Kidney capillary endothelial cell (primary cell): ENCODE measurements around the gene NOTCH3.
A peak's percentile ranks its signal among the peaks of the same experiment; 100 is the strongest.

Experiments used
- DNase-seq: peaks from one replicate; pipeline ENCODE4 v3.0.0-alpha.2; 2018; ENCODE audit warnings: low spot score

The NOTCH3 gene

DNA sequence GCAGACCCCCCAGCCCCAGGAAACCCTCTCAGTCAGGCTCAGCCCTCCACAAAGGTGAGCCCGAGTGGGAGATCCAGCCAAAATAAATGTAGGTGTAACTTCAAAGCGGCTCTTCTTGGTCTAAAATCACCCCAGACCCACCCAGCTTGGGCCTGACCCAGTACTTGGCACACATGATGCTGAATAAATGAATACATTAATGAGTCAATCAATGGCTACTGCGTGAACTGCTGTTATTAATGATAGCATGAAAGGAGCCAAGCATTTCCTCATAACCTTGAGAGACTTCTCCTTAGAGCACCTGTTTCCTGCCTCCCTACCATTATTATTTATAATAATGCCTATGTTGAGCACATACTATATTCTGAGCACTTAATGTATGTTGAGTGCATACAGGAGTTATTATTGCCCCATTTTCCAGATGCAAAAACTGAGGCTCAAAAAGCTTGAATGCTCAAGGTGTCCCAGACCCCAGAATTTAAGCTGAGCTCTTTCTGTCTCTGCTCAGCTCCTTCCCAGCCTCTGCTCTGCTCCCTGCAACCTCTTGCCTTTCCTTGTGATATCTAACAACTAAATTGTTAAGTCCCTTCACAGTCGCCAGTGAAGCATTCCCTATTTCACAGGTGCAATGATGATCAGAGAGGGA, 4.3 kb downstream of the NOTCH3 start:
- DNase-seq, result no peak

DNA sequence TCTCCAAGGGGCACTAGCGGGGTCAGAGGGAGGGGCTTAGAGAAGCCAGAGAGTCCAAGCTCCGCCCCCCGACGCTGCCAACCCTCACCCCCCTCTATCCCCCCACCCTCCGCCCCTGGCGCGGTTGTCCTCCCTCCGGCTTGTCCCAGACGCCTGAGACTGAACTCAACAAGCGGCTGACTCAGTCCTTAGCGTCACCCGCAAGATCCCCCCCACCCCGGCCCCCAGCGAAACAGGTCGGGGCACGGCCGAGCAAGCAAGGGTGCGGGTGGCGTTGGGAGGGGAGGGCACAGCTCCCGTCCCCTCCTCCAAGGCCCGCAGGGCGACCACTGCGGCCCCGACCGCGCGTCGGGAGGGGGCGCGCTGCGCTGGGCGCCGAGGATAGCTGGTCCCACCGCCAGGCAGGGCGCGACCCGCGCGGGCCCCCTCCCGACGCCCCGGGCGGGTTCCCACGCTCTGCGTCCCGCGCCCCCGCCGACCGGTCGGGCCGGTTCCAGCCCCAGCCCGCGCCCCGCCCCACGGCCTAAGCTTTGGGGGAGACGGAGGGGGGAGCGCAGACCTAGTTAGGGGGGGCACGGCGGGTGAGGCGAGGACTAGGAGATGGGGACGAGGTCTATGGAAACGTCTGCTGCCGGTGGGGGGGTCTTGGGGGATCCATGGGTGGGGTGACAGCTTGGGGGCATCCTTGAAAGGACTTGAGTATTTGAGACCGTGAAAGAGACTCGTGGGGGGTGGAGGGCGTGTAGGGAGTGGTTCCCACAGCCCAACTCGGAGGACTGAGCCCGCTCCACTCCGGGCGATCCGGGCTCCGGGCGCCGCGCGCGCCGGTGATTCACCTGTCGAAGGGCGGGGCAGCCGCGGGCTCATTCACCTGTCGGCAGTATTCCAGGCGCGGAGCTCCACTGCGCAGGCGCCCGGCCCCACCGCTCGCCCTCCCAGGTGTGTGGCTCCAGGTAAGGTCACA, 5.1 kb downstream of the NOTCH3 start:
- DNase-seq, result no peak

DNA sequence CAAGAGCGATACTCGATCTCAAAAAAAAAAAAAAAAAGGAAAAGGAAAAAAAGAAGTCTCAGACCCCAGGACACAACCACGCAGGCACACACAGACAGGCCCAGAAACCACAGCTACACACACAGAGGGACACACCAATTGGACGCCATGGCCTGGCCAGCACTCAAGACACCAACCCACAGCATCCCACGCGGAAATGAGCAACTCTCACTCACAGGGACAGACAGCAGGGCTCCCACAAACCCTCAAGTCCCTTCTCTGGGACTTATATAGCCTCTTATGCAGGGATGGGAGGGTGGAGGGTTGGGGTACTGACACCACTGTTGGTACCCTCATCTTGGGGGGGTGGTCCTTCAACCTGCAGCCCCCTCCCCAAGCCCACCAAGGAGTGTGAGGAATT, 5.9 kb downstream of the NOTCH3 start:
- DNase-seq, result no peak

DNA sequence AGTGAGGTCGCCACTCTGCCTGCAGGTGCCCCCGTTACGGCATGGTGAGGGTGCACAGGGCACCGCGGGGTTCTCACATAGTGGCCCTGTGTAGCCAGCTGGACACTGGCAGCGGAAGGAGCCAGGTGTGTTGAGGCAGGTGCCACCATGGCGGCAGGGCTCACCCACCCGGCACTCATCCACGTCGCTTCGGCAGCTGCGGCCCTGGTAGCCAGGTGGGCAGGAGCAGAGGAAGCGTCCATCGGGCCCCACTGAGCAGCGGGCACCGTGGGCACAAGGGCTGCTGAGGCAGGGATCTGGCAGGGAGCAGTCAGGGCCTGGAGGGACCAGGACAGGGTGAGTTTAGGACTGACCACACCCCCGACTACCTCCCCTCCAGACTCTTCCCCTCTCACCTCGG, 8.8 kb downstream of the NOTCH3 start:
- DNase-seq, result no peak

DNA sequence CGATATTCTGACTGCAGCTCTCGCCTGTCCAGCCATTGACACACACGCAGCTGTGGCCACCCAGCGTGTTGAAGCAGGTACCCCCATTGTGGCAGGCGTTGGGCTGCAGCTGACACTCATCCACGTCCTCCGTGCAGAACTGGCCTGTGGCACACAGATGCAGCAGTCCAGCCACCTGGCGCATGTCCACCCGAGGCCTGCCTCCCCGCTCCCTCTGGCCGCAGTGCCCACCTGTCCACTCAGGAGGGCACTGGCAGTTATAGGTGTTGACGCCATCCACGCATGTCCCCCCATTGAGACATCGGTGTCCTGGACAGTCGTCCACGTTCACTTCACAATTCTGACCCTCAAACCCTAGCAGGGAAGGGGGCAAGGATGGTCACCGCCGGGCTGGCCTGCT, 9.3 kb downstream of the NOTCH3 start:
- no peak for DNase-seq

DNA sequence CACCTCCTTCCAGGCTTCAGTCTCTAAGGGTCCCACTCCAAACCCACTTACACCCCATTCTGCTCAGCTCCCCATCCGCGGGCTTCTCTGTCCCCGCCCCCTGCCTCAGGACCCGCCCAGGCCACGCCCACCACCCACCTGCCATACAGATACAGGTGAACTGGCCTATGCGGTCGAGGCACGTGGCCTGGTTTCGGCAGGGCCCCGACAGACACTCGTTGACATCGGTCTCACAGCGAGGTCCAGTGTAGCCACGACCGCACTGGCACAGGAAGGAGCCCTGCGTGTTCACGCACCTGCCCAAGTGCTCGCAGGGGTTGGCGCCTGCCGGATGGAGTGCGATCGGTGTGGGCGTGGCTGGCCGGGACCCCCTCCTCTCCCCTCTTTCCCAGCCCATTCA, 11.9 kb downstream of the NOTCH3 start:
- DNase-seq, result no peak

DNA sequence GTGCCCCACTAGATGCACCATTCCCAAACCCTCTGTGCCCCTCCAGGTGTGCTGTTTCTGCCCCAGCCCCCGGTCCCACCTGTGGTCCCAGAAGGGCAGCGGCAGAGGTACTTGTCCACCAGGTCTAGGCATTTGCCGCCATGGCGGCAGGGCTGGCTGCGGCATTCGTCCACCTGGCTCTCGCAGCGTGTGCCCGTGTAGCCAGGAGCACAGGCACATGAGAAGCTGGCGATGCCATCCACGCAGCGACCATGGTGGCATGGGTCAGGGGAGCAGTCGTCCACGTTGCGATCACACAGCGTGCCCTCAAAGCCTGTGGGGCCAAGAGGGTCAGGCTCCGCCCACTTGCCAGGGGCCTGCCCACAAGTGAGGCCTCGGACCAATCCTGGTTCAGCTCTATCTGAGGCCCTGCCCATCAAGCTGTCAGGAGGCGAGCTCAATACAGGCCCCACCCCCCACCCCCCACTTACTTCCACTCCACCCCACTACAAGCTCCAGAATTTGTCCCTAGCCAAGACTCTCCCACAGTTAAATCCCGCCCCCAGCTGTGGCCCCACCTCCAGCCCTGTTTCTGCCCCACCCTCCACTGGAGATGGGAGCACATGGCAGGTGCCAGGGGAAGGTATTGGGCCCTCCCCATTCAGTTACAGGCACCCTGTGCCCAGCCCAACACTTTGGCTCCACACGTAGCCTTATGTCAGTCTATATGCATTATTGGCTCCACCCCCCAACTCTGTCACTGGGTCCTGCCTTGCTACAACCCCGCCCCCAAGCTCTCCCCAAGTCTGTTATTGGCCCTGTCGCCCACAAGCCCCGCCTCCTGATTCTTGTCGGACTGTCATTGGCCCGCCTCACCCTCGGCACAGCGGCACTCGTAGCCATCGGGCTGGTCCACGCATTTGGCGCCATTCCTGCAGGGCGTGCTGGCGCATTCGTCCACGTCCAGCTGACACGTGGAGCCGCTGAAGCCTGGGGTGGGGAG, 13.5 kb downstream of the NOTCH3 start:
- no peak for DNase-seq

DNA sequence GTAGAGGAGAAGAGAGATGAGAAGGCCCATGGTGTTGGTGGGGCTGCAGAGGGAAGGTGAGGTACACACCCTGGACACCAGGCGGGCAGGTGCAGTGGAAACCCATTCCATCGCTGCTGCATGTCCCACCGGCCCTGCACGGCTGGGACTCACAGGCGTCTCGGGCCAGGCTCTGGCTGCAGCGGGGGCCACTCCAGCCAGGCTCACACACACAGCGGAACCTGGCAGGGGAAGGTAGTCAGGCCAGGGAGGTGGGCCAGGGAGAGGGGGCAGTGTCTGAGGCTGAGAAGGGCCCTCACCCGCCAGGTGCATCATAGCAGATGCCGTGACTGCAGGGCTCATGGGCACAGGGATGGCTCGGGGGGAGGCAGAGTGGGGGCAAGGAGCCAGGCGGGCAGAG, 15.6 kb downstream of the NOTCH3 start:
- no peak for DNase-seq

DNA sequence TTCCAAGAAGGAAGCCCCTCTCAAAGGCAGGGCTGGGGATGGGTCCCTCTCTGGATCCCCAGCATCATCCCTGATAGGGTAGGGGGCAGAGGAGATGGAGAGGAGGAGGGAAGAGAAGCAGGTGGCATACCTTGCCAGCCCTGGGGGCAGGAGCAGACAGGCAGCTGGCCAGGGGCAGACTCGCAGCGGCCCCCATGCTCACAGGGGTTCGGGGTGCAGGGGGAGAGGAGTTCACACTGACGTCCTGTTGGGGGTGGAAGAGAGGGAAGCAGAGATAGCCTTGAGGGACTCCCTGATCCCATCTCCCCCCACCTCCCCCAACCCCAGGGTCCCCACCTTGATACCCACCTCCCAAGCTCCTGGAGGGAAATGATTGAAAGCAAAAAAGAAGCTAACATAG, 16.0 kb downstream of the NOTCH3 start:
- no peak for DNase-seq

DNA sequence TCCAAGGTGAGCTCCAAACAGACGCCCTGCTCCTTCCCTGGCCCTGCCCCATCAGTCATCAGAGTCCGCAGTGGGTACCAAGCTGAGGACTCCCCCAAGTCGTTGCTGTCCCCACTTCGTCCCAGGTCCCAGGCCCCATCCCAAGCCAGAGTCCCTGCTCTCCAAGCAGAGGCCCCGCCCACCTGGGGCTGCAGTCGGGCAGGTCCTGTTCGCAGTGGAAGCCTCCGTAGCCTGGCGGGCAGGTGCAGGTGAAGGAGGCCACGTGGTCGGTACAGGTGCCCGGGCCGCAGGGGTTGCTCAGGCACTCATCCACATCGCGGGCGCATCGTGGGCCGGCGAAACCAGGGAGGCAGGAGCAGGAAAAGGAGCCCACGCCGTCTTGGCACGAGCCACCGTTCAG, 19.4 kb downstream of the NOTCH3 start:
- DNase-seq, result no peak

DNA sequence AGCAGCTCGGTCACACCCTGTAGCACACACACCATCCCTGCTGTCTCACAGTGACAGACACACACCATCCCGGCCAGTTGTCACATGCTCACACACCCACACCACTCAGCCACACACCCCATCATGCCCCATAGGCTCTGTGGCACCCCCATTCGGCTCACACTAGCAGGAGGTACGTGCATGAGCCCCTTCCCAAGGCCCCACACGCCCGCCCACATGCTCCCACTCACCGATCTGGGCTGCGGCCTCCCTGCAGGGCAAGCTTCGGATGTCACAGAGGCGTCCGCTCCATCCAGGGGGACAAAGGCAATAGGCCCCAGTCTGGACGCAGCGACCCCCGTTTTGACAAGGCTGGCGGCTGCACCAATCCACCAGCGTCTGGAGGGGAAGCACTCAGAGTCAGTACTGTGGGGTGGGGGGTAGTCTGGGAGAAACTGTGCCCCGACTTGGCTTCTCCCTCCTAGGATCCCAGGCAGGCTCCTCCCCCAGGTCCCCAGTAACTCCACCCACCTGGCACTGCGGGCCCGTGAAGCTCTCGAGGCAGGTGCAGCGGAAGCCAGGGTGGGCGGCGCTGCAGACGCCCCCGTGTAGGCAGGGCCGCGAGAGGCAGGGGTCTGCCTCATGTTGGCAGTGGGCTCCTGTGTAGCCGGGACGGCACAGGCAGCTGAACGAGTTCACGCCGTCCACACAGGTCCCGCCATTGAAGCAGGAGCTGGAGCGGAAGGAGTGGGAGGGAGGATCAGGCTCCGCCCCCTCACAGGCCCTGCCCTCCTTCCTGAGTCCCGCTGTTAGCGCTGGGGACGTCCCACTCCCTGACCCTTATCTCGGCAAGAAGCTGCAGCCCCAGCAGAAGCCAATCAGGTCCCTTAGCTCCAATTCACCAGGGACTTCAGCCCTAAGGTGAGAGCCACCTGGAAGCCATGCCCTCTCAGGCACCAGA, 20.1 kb downstream of the NOTCH3 start:
- no peak for DNase-seq

DNA sequence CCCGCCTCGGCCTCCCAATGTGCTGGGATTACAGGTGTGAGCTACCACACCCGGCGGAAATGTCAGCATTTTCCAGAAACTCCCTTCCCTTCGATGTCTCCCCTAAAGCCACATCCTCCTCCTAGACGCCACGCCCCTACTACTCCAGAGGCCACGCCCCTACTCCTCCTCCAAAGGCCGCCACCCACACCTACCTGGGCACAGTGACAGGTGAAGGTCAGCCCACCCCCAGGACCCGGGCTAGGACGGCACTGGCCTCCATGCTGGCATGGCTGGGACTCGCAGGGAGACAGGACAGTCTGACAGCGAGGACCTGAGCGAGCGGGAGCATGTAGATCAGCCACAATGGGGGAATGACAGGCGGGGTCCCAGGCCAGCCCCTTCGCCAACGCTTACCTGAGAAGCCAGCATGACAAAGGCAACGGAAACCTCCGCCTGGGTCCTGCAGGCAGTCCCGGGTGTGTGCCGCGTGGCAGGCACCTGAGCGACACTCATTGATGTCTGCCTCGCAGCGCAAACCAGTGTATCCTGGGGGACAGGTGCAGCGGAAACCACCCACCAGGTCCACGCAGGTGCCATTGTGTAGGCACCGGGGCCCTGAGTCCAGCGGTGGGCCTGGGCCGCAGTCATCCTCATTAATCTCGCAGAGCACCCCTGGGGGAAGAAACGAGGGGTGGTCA, 22.0 kb downstream of the NOTCH3 start:
- DNase-seq, result no peak

DNA sequence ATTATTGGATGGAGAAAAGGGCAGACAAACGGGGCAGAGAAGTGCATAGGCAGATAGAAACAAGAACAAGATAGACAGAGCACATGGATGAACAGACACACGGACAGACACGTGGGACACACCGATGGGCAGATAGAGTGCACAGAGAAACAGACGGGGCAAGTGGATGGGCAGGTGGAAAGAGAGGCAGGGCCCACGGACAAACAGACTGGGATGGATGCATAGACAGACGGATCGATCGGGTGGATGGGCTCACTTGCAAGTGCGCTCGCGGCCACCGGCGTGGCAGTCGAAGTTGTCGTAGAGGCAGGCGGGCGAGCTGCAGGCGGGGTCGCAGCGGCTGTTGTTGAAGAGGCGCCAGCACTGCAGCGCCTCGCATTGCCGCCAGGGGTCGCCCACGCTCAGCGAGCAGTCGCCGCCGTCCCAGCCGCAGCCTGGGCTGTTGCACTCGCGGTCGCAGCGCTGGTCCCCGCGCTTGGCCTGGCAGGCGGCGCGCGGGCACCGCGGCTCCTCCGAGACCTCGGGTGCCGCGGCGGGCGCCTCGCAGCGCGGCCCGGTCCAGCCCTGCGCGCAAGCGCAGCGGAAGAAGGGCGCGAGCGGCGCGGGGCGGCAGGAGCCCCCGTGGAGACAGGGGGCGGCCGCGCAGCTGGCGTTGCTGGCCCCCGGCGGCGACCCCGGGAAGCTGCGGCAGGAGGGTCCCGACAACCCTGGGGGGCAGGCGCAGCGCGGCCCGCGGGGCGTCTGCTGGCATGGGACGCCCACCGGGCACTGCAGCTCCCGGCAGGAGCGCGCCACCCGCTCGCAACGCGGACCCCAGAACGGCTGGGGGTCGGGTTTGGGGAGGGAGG, 23.3 kb downstream of the NOTCH3 start:
- peak; percentile 84 for DNase-seq

DNA sequence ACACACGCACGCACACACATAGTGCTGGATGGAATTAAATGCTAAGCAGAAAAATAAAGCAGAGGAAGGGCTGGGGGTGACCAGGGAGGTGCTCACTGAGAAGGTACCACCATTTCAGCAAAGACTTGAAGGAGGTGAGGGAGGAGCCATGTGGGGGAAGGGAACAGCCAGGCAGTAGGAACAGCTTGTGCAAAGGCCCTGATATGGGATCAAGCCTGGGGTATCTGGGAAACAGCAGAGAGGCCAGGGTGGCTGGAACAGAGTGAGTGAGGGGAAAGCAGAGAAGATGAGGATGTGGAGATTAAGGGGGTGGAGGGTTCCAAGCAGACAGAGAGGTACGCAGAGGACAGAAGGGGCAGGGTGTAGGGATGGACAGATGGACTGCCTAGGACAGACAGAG, 25.2 kb downstream of the NOTCH3 start:
- DNase-seq, result no peak

DNA sequence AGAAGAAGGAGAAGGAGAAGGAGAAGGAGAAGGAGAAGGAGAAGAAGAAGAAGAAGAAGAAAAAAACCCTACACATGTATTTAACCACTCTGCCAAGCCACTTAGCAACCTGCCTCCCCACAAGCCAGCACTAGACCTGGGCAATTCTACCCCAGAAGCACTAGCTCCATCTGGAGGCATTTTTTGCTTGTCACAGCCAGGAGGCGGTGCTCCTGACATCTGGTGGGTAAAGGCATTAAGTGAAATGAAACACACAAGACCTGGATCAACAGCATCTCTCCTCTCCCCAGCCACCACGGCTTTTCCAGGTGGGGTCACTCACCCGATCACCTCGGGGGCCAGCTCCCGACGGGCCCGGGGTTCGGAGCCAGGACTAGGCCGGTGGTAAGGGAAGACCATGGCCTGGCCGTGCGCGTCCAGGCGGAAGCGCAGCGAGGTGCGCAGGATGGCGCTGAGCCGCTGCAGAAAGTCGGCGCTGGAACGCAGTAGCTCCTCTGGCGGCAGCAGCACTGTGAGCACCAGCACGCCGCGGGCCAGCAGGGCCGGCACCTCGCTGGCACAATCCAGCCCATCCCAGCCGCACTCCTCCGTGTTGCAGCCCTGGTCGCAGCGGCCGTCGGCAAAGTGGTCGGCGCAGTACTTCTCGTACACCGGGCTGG, 26.9 kb downstream of the NOTCH3 start:
- DNase-seq, result no peak

DNA sequence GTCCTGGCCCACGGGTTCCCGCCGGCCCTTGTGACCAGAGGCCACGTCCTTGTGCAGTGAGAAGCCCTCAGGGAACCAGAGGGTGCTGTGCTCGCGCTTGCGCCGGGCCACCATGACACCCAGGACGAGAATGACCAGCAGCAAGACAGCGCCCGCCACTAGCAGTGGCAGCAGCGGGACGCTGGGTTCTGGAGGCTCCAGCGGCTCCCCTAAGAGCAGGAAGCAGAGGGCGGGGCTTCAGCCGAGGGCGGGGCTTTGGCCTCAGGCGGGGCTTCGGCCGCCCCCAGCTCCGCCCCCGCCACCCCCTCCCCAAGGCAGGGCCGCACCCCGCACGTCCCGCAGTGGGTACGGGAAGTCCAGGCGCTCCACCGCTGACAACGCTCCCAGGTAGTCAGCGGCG, 30.4 kb downstream of the NOTCH3 start:
- no peak for DNase-seq

DNA sequence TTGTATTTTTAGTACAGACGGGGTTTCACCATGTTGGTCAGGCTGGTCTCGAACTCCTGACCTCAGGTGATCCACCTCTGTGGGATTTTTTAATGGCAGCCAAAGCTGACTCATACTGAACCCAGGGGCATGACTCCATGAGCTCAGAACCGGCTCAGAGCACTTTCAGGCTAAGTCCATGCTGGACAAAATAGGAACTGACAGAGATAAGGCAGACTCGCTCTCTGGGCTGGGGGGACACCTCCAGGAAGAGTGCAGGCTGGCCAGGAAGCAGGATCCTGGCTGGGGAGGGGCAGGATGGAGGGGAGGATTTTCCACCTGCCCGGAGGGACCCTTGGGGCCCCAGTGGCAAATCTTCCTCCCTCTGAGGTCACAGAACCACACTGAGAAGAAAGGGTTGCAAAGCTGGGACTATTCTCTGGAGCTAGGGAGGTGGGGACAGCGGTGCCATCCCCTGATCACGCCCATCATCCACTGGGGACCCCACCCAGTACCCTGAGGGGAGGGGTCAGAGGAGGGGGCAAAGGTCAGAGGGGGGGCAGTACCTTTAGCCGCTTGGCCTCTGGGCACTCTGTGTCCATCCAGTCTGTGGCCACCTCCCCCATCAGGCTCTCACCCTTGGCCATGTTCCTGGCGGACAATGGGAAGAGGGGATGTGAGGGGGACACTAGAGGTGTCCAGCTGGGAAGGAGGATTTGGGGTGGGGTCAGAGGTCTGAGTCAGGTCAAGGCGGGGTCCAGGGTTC, 31.1 kb downstream of the NOTCH3 start:
- no peak for DNase-seq

DNA sequence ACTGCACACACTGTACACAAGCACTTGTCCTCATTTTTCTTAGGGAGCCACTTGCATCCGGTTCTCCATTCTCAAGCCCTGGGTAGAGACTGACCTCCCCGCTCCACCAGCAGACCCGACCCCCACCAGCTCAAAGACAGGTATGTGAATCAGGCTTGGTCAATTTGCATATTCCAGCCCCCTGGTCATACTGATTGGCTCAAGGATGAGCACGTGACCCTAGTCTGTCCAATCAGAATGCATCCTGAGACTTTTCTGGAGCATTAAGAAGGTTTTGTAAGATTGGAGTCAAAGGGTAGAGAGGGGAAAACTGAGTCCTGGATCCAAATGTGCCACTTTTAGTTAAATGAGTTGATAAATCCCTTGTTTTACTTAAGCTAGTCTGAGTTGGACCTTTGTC, 34.1 kb downstream of the NOTCH3 start:
- DNase-seq, result no peak
